IMR-90 (cell line): ENCODE measurements around the gene ADCY9.
"Not testable (repeated sequence)": the region's sequence is repeated elsewhere in the genome, so short reads cannot be mapped to it uniquely, and the experiment has no call there.

Source experiments
- CEBPB ChIP-seq: IDR thresholded peaks from 2 replicates; pipeline ENCODE4 v1.6.1; 2012; ENCODE audit warnings: low read depth, low read length, improper control_type of control experiment
- FOS ChIP-seq: fragments of 150-350 bp; IDR thresholded peaks from 2 replicates; pipeline ENCODE4 v1.6.1; 2016; ENCODE audit warnings: low read depth, low read length
- MAFK ChIP-seq: IDR thresholded peaks from 2 replicates; pipeline ENCODE4 v1.6.1; 2012; ENCODE audit warnings: low read depth, low read length, improper control_type of control experiment
- MXI1 ChIP-seq: IDR thresholded peaks from 2 replicates; pipeline ENCODE4 v1.6.1; 2012; ENCODE audit warnings: low read depth, mild to moderate bottlenecking, low read length, moderate library complexity, borderline replicate concordance
- POLR2A ChIP-seq: IDR thresholded peaks from 2 replicates; pipeline ENCODE4 v1.6.1; 2012; ENCODE audit warnings: mild to moderate bottlenecking, low read depth, low read length
- RAD21 ChIP-seq: IDR thresholded peaks from 2 replicates; pipeline ENCODE4 v1.6.1; 2012; ENCODE audit warnings: low read length, improper control_type of control experiment
- RCOR1 ChIP-seq: IDR thresholded peaks from 2 replicates; pipeline ENCODE4 v1.6.1; 2012; ENCODE audit warnings: mild to moderate bottlenecking, low read length, improper control_type of control experiment; ENCODE audit not compliant: insufficient replicate concordance
- RFX5 ChIP-seq: IDR thresholded peaks from 2 replicates; pipeline ENCODE4 v1.8.0; 2012; ENCODE audit warnings: low read depth, mild to moderate bottlenecking, low read length, moderate library complexity
- SMC3 ChIP-seq: fragments of 150-350 bp; IDR thresholded peaks from 2 replicates; pipeline ENCODE4 v1.6.1; 2016; ENCODE audit warnings: low read depth, mild to moderate bottlenecking, antibody characterized with exemption, low read length, moderate library complexity
- TF ChIP-seq, protein P1 (sequence below): conservative IDR thresholded peaks from 2 replicates; pipeline ENCODE4 v1.5.1; 2012; ENCODE audit warnings: mild to moderate bottlenecking, low read depth, low read length, improper control_type of control experiment
- TF ChIP-seq, protein P2 (sequence below): fragments of 150-350 bp; IDR thresholded peaks from 2 replicates; pipeline ENCODE4 v1.6.1; 2016; ENCODE audit warnings: low read depth, mild to moderate bottlenecking, low read length, moderate library complexity, borderline replicate concordance

DNA sequence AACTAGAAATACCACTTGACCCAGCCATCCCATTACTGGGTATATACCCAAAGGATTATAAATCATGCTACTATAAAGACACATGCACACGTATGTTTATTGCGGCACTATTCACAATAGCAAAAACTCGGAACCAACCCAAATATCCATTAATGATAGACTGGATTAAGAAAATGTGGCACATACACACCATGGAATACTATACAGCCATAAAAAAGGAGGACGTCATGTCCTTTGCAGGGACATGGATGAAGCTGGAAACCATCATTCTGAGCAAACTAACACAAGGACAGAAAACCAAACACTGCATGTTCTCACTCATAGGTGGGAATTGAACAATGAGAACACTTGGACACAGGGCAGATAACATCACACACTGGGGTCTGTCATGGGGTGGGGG lies 174.1 kb downstream of the ADCY9 start:
- TF ChIP-seq, protein P1, sequence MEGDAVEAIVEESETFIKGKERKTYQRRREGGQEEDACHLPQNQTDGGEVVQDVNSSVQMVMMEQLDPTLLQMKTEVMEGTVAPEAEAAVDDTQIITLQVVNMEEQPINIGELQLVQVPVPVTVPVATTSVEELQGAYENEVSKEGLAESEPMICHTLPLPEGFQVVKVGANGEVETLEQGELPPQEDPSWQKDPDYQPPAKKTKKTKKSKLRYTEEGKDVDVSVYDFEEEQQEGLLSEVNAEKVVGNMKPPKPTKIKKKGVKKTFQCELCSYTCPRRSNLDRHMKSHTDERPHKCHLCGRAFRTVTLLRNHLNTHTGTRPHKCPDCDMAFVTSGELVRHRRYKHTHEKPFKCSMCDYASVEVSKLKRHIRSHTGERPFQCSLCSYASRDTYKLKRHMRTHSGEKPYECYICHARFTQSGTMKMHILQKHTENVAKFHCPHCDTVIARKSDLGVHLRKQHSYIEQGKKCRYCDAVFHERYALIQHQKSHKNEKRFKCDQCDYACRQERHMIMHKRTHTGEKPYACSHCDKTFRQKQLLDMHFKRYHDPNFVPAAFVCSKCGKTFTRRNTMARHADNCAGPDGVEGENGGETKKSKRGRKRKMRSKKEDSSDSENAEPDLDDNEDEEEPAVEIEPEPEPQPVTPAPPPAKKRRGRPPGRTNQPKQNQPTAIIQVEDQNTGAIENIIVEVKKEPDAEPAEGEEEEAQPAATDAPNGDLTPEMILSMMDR: not testable (repeated sequence)
- TF ChIP-seq, protein P2, sequence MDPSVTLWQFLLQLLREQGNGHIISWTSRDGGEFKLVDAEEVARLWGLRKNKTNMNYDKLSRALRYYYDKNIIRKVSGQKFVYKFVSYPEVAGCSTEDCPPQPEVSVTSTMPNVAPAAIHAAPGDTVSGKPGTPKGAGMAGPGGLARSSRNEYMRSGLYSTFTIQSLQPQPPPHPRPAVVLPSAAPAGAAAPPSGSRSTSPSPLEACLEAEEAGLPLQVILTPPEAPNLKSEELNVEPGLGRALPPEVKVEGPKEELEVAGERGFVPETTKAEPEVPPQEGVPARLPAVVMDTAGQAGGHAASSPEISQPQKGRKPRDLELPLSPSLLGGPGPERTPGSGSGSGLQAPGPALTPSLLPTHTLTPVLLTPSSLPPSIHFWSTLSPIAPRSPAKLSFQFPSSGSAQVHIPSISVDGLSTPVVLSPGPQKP: not testable (repeated sequence)
- not testable (repeated sequence) for TF ChIP-seq POLR2A, MXI1, RFX5, SMC3, RAD21, RCOR1, CEBPB, MAFK, FOS
